Osteocyte (in vitro differentiated cells): ENCODE results near the gene DHDH. TPM values are rescaled to one million over a fixed set of nuclear protein-coding genes. Genes with fewer than 3 reads are reported as not detected.

Source experiments
- DNase-seq: peaks from one replicate; pipeline ENCODE4 v3.0.0; 2021; ENCODE audit warnings: mixed read lengths; ENCODE audit not compliant: unreplicated experiment; ENCODE audit errors: extremely low spot score
- H3K27ac Mint-ChIP-seq: one replicate; pipeline ENCODE4 v1.8.0; 2021; ENCODE audit warnings: mild to moderate bottlenecking, mixed read lengths; ENCODE audit not compliant: unreplicated experiment
- H3K27me3 Mint-ChIP-seq: one replicate; pipeline ENCODE4 v1.8.0; 2021; ENCODE audit warnings: mixed read lengths; ENCODE audit not compliant: unreplicated experiment
- H3K36me3 Mint-ChIP-seq: one replicate; pipeline ENCODE4 v1.8.0; 2021; ENCODE audit warnings: mixed read lengths; ENCODE audit not compliant: unreplicated experiment
- H3K4me1 Mint-ChIP-seq: one replicate; pipeline ENCODE4 v1.8.0; 2021; ENCODE audit warnings: mixed read lengths; ENCODE audit not compliant: unreplicated experiment
- H3K4me3 Mint-ChIP-seq: one replicate; pipeline ENCODE4 v1.8.0; 2021; ENCODE audit warnings: mild to moderate bottlenecking, moderate library complexity, mixed read lengths; ENCODE audit not compliant: unreplicated experiment
- H3K9me3 Mint-ChIP-seq: one replicate; pipeline ENCODE4 v1.8.0; 2021; ENCODE audit warnings: mixed read lengths; ENCODE audit not compliant: unreplicated experiment
- total RNA-seq: library from RNA; stranded (reverse); gene quantifications from 2 replicates; pipeline ENCODE4 v1.2.1, GENCODE V29; 2021
- TF ChIP-seq, protein P1 (sequence below): fragments of 200-600 bp; sonication (generic); IDR thresholded peaks from 2 replicates; pipeline ENCODE4 v1.5.0; 2021; ENCODE audit warnings: antibody characterized with exemption, mild to moderate bottlenecking, moderate library complexity

Gene DHDH
- total RNA-seq, 1 donor from 2014 or later, result 0.67 TPM

- H3K27me3 Mint-ChIP-seq, result no peaks in the 10 kb centered on the region
- TF ChIP-seq, protein P1, sequence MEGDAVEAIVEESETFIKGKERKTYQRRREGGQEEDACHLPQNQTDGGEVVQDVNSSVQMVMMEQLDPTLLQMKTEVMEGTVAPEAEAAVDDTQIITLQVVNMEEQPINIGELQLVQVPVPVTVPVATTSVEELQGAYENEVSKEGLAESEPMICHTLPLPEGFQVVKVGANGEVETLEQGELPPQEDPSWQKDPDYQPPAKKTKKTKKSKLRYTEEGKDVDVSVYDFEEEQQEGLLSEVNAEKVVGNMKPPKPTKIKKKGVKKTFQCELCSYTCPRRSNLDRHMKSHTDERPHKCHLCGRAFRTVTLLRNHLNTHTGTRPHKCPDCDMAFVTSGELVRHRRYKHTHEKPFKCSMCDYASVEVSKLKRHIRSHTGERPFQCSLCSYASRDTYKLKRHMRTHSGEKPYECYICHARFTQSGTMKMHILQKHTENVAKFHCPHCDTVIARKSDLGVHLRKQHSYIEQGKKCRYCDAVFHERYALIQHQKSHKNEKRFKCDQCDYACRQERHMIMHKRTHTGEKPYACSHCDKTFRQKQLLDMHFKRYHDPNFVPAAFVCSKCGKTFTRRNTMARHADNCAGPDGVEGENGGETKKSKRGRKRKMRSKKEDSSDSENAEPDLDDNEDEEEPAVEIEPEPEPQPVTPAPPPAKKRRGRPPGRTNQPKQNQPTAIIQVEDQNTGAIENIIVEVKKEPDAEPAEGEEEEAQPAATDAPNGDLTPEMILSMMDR, result no peak
- H3K27ac Mint-ChIP-seq, result peak overlapping the region; percentile 98
- no peak for DNase-seq
- H3K36me3 Mint-ChIP-seq, result peaks cover 18% of the 10 kb centered on the region
- H3K4me3 Mint-ChIP-seq, result no peak overlapping the region
- peaks cover 45% of the 10 kb centered on the region for H3K4me1 Mint-ChIP-seq
- no peaks in the 10 kb centered on the region for H3K9me3 Mint-ChIP-seq
These were observed 28.7 kb downstream of the DHDH start for GRCh38 chr19:48962029-48962848.

GRCh38 chr19:48962849-48963165, 29.3 kb downstream of the DHDH start:
- Mint-ChIP-seq H3K4me1 (peaks cover 50% of the 10 kb centered on the region), H3K27ac (peak overlapping the region; percentile 98), H3K36me3 (peaks cover 18% of the 10 kb centered on the region), H3K4me3 (no peak overlapping the region), H3K9me3 (no peaks in the 10 kb centered on the region), H3K27me3 (no peaks in the 10 kb centered on the region)
- TF ChIP-seq, protein P1, result no peak
- DNase-seq, result no peak

GRCh38 chr19:48963371-48964204, 30.1 kb downstream of the DHDH start:
- Mint-ChIP-seq H3K36me3 (peaks cover 21% of the 10 kb centered on the region), H3K4me3 (peak overlapping the region; percentile 60), H3K27me3 (no peaks in the 10 kb centered on the region), H3K27ac (peak overlapping the region; percentile 98), H3K9me3 (no peaks in the 10 kb centered on the region), H3K4me1 (peaks cover 56% of the 10 kb centered on the region)
- no peak for DNase-seq
- TF ChIP-seq, protein P1, result no peak

GRCh38 chr19:48964205-48965039, 30.9 kb downstream of the DHDH start:
- DNase-seq, result no peak
- Mint-ChIP-seq H3K4me1 (peaks cover 56% of the 10 kb centered on the region), H3K27ac (peak overlapping the region; percentile 98), H3K36me3 (peaks cover 22% of the 10 kb centered on the region), H3K9me3 (no peaks in the 10 kb centered on the region), H3K27me3 (no peaks in the 10 kb centered on the region), H3K4me3 (peak overlapping the region; percentile 59)
- TF ChIP-seq, protein P1, result no peak
